ENCODE measurements around the gene CORO6.

DNA sequence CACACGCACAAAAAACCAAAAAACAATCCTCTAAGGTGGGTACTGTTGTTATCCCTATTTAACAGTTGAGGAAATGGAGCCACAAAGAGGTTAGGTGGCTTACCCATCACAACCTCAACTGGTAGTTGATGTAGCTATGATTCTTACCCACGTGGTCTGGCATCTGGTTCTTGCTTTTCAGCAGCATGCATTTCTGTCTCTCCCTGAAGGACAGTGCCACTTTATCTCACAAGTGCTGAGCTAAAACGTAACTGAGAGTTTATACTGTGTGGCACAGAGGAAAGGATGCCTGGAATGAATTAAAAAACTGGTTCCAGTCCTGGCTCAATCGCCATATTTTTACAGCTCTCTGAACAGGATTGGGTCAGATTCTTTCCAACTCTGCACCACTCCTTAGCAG is 1.9 kb upstream of the CORO6 start:
- TF ChIP-seq, protein P1, sequence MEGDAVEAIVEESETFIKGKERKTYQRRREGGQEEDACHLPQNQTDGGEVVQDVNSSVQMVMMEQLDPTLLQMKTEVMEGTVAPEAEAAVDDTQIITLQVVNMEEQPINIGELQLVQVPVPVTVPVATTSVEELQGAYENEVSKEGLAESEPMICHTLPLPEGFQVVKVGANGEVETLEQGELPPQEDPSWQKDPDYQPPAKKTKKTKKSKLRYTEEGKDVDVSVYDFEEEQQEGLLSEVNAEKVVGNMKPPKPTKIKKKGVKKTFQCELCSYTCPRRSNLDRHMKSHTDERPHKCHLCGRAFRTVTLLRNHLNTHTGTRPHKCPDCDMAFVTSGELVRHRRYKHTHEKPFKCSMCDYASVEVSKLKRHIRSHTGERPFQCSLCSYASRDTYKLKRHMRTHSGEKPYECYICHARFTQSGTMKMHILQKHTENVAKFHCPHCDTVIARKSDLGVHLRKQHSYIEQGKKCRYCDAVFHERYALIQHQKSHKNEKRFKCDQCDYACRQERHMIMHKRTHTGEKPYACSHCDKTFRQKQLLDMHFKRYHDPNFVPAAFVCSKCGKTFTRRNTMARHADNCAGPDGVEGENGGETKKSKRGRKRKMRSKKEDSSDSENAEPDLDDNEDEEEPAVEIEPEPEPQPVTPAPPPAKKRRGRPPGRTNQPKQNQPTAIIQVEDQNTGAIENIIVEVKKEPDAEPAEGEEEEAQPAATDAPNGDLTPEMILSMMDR (IDR thresholded peaks at IDR 0.05) = no peak
- TF ChIP-seq POLR2A (IDR thresholded peaks at IDR 0.05) = no peak
